Measurements from ENCODE around the gene DUSP21. TPM values are rescaled to one million over a fixed set of nuclear protein-coding genes. Genes with fewer than 3 reads are reported as not detected.

The DUSP21 gene
- total and polyA plus RNA-seq, 10 of the 15 experiments (the other 5 are each of a cell fraction or from before 2014, with no cell fraction given), result not detected

DNA sequence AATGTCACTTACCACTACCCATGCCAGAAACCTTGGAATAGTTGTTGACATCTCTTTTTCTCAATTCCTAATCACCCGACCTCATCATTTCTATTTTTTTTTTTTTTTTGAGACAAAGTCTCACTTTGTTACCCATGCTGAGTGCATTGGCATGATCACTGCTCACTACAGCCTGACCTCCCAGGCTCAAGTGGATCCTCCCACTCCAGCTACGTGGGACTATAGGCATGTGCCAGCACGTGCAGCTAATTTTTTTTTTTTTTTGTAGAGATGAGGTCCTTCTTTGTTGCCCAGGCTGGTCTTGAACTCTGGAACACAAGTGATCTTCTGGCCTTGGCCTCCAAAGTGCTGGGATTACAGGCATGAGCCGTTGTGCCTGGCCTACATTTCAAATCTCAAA, 41.1 kb downstream of the DUSP21 start:
- H3K79me2 ChIP-seq (ENCODE audit: control insufficient read depth, insufficient read depth, low read length), result peaks cover 88% of the 10 kb centered on the region
- no peak for DNase-seq (ENCODE audit: low read depth, low spot score)
- RAD21 ChIA-PET (ENCODE audit: unreplicated experiment), result no interaction called here
- H3K4me2 ChIP-seq (ENCODE audit: control insufficient read depth, insufficient read depth), result no peak overlapping the region
- in situ Hi-C loops (cut with MboI) (loop anchor here (25.0 kb wide), 2 partner anchors 177 to 877 kb away; no protein-coding TSS in a partner anchor), intact Hi-C loops (cut with micrococcal nuclease; ENCODE audit: unreplicated experiment) (no loop called here)
- no peaks in the 10 kb centered on the region; a peak in 1 of 4 replicates for H3K36me3 ChIP-seq (ENCODE audit: control insufficient read depth in 2 of 2, insufficient read depth in 2 of 2, low read length in 1 of 2)
- H3K27ac ChIP-seq (ENCODE audit: control insufficient read depth, insufficient read depth), result no peak overlapping the region
- CTCF ChIA-PET, result no interaction called here
- SMC1A ChIA-PET (ENCODE audit: uncharacterized antibody, unreplicated experiment), result no interaction called here
- no peak for FAIRE-seq
- H4K20me1 ChIP-seq (ENCODE audit: control insufficient read depth, insufficient read depth), result no peaks in the 10 kb centered on the region
- no peaks in the 10 kb centered on the region for H3K4me1 ChIP-seq (ENCODE audit: control insufficient read depth, insufficient read depth, low read length)
- H2AFZ ChIP-seq (ENCODE audit: control insufficient read depth, low read depth, low read length), result no peak overlapping the region
- no peak overlapping the region for H3K4me3 ChIP-seq
- no peak for ATAC-seq
- H3K27me3 ChIP-seq (replicated peaks in 1 of 2; ENCODE audit: control insufficient read depth in 2 of 2, insufficient read depth in 2 of 2, low read length in 1 of 2), result no peaks in the 10 kb centered on the region
- no peaks in the 10 kb centered on the region; the same call in 2 of the 3 replicates for H3K9me3 ChIP-seq (replicated peaks; ENCODE audit: control insufficient read depth, insufficient read depth, low read length)
- TF ChIP-seq IRF5 (IDR thresholded peaks at IDR 0.05; ENCODE audit: borderline replicate concordance) (no peak), SP1 (IDR thresholded peaks at IDR 0.05; ENCODE audit: low read depth, low read length) (no peak), E2F8 (IDR thresholded peaks at IDR 0.05; ENCODE audit: low read depth, partially characterized antibody) (no peak), WRNIP1 (IDR thresholded peaks at IDR 0.05; ENCODE audit: borderline replicate concordance, low read depth, low read length) (no peak), BCLAF1 (IDR thresholded peaks at IDR 0.05) (no peak), ZBED1 (IDR thresholded peaks at IDR 0.05; ENCODE audit: borderline replicate concordance) (no peak)
- TF ChIP-seq, protein P1, sequence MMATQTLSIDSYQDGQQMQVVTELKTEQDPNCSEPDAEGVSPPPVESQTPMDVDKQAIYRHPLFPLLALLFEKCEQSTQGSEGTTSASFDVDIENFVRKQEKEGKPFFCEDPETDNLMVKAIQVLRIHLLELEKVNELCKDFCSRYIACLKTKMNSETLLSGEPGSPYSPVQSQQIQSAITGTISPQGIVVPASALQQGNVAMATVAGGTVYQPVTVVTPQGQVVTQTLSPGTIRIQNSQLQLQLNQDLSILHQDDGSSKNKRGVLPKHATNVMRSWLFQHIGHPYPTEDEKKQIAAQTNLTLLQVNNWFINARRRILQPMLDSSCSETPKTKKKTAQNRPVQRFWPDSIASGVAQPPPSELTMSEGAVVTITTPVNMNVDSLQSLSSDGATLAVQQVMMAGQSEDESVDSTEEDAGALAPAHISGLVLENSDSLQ (IDR thresholded peaks at IDR 0.05), result no peak
- TF ChIP-seq, protein P2, sequence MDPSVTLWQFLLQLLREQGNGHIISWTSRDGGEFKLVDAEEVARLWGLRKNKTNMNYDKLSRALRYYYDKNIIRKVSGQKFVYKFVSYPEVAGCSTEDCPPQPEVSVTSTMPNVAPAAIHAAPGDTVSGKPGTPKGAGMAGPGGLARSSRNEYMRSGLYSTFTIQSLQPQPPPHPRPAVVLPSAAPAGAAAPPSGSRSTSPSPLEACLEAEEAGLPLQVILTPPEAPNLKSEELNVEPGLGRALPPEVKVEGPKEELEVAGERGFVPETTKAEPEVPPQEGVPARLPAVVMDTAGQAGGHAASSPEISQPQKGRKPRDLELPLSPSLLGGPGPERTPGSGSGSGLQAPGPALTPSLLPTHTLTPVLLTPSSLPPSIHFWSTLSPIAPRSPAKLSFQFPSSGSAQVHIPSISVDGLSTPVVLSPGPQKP (IDR thresholded peaks at IDR 0.05; ENCODE audit: low read depth, low read length), result no peak
- no TSS peak for BruUV-seq (replicated peaks)
- H3K9ac ChIP-seq (ENCODE audit: control insufficient read depth, insufficient read depth, low read length), result no peak overlapping the region
- WGBS (ENCODE audit: insufficient coverage, insufficient replicate concordance, low lambda C conversion rate, missing lambda C conversion rate), result 76% methylated on average over 4 of the region's 4 CpGs
- POLR2A ChIA-PET, result no interaction called here
